Measurements from ENCODE around the gene AFAP1.

Gene AFAP1

DNA sequence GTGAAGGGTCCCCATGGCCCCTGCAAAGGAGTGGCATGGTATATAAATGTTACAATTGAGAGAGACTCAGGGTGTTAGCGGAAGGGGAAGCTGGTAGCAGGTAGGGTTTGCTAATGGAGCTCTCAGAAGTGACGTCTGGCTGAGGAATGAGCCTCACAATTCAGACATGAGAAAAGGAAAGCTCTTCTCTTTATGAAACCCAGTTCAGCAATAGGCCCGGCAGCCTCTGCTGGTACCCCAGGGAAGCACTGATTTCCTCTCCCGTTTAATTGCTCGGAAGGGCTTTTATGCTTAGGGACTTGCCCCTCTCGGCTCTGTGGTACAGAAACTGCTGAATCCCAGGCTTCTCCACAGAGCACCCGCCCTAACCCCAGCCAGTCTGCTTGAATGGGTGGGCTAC is 19.4 kb upstream of the AFAP1 start:
- Histone ChIP-seq H3K27ac (ENCODE audit: extremely low read depth, low read depth, low read length) (no peak overlapping the region), H3K4me1 (ENCODE audit: control insufficient read depth, insufficient read depth, low read length) (no peaks in the 10 kb centered on the region)
- POLR2A ChIA-PET, result no interaction called here

More for the DNA sequence above, 19.4 kb upstream of the AFAP1 start:
- Histone ChIP-seq H3K9me3 (ENCODE audit: control insufficient read depth, insufficient read depth, low read depth, low read length) (no peaks in the 10 kb centered on the region), H3K4me3 (ENCODE audit: low read depth, low read length) (no peak overlapping the region), H3K36me3 (ENCODE audit: control insufficient read depth in 2 of 2, insufficient read depth in 1 of 2, low read length in 2 of 2) (no peaks in the 10 kb centered on the region)
- CTCF ChIA-PET, result interaction anchor here (0.8 kb wide), 1 partner anchor 115 kb away, joined by 3 read pairs; no protein-coding TSS in a partner anchor
- TF ChIP-seq ZNF837 (tag by site-specific recombination; IDR thresholded peaks at IDR 0.05) (no peak), ZNF544 (tag by site-specific recombination; IDR thresholded peaks at IDR 0.05) (no peak), ZNF585B (tag by site-specific recombination; IDR thresholded peaks at IDR 0.05) (no peak), ZNF292 (tag by site-specific recombination; IDR thresholded peaks at IDR 0.05; ENCODE audit: borderline replicate concordance, low read depth) (no peak), ZNF24 (tag by site-specific recombination; IDR thresholded peaks at IDR 0.05) (no peak), ZNF76 (tag by site-specific recombination; IDR thresholded peaks at IDR 0.05; ENCODE audit: borderline replicate concordance, low read depth) (no peak), HOXC10 (CRISPR knock-in tag; IDR thresholded peaks at IDR 0.05) (no peak), GLI2 (tag by site-specific recombination; IDR thresholded peaks at IDR 0.05; ENCODE audit: borderline replicate concordance, low read depth) (no peak), ZNF664 (tag by site-specific recombination; IDR thresholded peaks at IDR 0.05) (no peak), ZFP69B (tag by site-specific recombination; IDR thresholded peaks at IDR 0.05) (no peak), ZSCAN23 (tag by site-specific recombination; IDR thresholded peaks at IDR 0.05) (no peak), TRIM28 (IDR thresholded peaks at IDR 0.05; ENCODE audit: borderline replicate concordance, low read length) (no peak)
- TF ChIP-seq, protein P1, sequence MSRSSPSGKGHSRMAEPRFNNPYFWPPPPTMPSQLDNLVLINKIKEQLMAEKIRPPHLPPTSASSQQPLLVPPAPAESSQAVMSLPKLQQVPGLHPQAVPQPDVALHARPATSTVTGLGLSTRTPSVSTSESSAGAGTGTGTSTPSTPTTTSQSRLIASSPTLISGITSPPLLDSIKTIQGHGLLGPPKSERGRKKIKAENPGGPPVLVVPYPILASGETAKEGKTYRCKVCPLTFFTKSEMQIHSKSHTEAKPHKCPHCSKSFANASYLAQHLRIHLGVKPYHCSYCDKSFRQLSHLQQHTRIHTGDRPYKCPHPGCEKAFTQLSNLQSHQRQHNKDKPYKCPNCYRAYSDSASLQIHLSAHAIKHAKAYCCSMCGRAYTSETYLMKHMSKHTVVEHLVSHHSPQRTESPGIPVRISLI (tag by site-specific recombination; IDR thresholded peaks at IDR 0.05), result no peak
- TF ChIP-seq, protein P2, sequence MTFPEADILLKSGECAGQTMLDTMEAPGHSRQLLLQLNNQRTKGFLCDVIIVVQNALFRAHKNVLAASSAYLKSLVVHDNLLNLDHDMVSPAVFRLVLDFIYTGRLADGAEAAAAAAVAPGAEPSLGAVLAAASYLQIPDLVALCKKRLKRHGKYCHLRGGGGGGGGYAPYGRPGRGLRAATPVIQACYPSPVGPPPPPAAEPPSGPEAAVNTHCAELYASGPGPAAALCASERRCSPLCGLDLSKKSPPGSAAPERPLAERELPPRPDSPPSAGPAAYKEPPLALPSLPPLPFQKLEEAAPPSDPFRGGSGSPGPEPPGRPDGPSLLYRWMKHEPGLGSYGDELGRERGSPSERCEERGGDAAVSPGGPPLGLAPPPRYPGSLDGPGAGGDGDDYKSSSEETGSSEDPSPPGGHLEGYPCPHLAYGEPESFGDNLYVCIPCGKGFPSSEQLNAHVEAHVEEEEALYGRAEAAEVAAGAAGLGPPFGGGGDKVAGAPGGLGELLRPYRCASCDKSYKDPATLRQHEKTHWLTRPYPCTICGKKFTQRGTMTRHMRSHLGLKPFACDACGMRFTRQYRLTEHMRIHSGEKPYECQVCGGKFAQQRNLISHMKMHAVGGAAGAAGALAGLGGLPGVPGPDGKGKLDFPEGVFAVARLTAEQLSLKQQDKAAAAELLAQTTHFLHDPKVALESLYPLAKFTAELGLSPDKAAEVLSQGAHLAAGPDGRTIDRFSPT (tag by site-specific recombination; IDR thresholded peaks at IDR 0.05), result no peak
- TF ChIP-seq, protein P3, sequence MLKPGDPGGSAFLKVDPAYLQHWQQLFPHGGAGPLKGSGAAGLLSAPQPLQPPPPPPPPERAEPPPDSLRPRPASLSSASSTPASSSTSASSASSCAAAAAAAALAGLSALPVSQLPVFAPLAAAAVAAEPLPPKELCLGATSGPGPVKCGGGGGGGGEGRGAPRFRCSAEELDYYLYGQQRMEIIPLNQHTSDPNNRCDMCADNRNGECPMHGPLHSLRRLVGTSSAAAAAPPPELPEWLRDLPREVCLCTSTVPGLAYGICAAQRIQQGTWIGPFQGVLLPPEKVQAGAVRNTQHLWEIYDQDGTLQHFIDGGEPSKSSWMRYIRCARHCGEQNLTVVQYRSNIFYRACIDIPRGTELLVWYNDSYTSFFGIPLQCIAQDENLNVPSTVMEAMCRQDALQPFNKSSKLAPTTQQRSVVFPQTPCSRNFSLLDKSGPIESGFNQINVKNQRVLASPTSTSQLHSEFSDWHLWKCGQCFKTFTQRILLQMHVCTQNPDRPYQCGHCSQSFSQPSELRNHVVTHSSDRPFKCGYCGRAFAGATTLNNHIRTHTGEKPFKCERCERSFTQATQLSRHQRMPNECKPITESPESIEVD (tag by site-specific recombination; IDR thresholded peaks at IDR 0.05), result no peak
- TF ChIP-seq, protein P4, sequence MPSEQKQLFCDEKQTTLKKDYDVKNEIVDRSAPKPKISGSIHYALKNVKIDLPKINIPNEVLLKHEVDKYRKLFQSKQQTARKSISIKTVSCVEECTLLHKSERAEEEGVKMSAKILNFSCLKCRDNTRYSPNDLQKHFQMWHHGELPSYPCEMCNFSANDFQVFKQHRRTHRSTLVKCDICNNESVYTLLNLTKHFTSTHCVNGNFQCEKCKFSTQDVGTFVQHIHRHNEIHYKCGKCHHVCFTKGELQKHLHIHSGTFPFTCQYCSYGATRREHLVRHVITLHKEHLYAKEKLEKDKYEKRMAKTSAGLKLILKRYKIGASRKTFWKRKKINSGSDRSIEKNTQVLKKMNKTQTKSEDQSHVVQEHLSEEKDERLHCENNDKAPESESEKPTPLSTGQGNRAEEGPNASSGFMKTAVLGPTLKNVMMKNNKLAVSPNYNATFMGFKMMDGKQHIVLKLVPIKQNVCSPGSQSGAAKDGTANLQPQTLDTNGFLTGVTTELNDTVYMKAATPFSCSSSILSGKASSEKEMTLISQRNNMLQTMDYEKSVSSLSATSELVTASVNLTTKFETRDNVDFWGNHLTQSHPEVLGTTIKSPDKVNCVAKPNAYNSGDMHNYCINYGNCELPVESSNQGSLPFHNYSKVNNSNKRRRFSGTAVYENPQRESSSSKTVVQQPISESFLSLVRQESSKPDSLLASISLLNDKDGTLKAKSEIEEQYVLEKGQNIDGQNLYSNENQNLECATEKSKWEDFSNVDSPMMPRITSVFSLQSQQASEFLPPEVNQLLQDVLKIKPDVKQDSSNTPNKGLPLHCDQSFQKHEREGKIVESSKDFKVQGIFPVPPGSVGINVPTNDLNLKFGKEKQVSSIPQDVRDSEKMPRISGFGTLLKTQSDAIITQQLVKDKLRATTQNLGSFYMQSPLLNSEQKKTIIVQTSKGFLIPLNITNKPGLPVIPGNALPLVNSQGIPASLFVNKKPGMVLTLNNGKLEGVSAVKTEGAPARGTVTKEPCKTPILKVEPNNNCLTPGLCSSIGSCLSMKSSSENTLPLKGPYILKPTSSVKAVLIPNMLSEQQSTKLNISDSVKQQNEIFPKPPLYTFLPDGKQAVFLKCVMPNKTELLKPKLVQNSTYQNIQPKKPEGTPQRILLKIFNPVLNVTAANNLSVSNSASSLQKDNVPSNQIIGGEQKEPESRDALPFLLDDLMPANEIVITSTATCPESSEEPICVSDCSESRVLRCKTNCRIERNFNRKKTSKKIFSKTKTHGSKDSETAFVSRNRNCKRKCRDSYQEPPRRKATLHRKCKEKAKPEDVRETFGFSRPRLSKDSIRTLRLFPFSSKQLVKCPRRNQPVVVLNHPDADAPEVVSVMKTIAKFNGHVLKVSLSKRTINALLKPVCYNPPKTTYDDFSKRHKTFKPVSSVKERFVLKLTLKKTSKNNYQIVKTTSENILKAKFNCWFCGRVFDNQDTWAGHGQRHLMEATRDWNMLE (tag by site-specific recombination; conservative IDR thresholded peaks at IDR 0.05; ENCODE audit: low read depth), result no peak
- TF ChIP-seq, protein P5, sequence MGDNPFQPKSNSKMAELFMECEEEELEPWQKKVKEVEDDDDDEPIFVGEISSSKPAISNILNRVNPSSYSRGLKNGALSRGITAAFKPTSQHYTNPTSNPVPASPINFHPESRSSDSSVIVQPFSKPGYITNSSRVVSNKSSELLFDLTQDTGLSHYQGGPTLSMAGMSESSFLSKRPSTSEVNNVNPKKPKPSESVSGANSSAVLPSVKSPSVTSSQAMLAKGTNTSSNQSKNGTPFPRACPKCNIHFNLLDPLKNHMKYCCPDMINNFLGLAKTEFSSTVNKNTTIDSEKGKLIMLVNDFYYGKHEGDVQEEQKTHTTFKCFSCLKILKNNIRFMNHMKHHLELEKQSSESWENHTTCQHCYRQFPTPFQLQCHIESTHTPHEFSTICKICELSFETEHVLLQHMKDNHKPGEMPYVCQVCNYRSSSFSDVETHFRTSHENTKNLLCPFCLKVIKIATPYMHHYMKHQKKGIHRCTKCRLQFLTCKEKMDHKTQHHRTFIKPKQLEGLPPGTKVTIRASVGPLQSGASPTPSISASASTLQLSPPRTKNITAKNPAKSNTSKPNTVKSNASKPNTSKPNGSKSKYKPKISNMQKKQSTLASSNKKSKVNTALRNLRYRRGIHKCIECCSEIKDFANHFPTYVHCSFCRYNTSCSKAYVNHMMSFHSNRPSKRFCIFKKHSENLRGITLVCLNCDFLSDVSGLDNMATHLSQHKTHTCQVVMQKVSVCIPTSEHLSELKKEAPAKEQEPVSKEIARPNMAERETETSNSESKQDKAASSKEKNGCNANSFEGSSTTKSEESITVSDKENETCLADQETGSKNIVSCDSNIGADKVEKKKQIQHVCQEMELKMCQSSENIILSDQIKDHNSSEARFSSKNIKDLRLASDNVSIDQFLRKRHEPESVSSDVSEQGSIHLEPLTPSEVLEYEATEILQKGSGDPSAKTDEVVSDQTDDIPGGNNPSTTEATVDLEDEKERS (tag by site-specific recombination; IDR thresholded peaks at IDR 0.05), result no peak
- TF ChIP-seq, protein P6, sequence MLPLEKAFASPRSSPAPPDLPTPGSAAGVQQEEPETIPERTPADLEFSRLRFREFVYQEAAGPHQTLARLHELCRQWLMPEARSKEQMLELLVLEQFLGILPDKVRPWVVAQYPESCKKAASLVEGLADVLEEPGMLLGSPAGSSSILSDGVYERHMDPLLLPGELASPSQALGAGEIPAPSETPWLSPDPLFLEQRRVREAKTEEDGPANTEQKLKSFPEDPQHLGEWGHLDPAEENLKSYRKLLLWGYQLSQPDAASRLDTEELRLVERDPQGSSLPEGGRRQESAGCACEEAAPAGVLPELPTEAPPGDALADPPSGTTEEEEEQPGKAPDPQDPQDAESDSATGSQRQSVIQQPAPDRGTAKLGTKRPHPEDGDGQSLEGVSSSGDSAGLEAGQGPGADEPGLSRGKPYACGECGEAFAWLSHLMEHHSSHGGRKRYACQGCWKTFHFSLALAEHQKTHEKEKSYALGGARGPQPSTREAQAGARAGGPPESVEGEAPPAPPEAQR (tag by site-specific recombination; IDR thresholded peaks at IDR 0.05), result no peak
- TF ChIP-seq, protein P7, sequence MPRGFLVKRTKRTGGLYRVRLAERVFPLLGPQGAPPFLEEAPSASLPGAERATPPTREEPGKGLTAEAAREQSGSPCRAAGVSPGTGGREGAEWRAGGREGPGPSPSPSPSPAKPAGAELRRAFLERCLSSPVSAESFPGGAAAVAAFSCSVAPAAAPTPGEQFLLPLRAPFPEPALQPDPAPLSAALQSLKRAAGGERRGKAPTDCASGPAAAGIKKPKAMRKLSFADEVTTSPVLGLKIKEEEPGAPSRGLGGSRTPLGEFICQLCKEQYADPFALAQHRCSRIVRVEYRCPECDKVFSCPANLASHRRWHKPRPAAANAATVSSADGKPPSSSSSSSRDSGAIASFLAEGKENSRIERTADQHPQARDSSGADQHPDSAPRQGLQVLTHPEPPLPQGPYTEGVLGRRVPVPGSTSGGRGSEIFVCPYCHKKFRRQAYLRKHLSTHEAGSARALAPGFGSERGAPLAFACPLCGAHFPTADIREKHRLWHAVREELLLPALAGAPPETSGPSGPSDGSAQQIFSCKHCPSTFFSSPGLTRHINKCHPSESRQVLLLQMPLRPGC (tag by site-specific recombination; IDR thresholded peaks at IDR 0.05), result no peak
